Astrocyte (in vitro differentiated cells and primary cell): ENCODE results near the gene ZNF454.

Experiments used
- CTCF ChIP-seq: IDR thresholded peaks from 2 replicates; pipeline ENCODE4 v1.5.1; 2011; ENCODE audit warnings: low read depth, mild to moderate bottlenecking, inconsistent platforms, low read length, moderate library complexity; ENCODE audit not compliant: insufficient read depth
- EZH2 ChIP-seq: IDR thresholded peaks from 2 replicates; pipeline ENCODE4 v1.6.1; 2012; ENCODE audit warnings: mild to moderate bottlenecking, low read length, inconsistent platforms; ENCODE audit not compliant: insufficient read depth

- no peak for TF ChIP-seq CTCF
- TF ChIP-seq EZH2 = no peak
Observed at GRCh38 chr5:178996156-178996555, 55.2 kb downstream of the ZNF454 start.
